WTC11 (cell line): ENCODE results near the gene RCL1.

Experiments used
- CREB1 ChIP-seq: sonication (generic); formaldehyde crosslinking; IDR thresholded peaks from 2 replicates; pipeline ENCODE4 v1.8.0; 2023; ENCODE audit warnings: mild to moderate bottlenecking, missing genetic modification reagents
- CREM ChIP-seq: sonication (generic); formaldehyde crosslinking; IDR thresholded peaks from 2 replicates; pipeline ENCODE4 v1.8.1; 2022; ENCODE audit warnings: mild to moderate bottlenecking, missing genetic modification reagents, moderate library complexity
- MXD4 ChIP-seq: fragments of 250-450 bp; sonication (Bioruptor Pico); IDR thresholded peaks from 2 replicates; pipeline ENCODE4 v1.8.0; 2021; ENCODE audit warnings: mild to moderate bottlenecking, moderate library complexity, borderline replicate concordance
- NFYB ChIP-seq: sonication (generic); formaldehyde crosslinking; conservative IDR thresholded peaks from 2 replicates; pipeline ENCODE4 v1.8.0; 2022; ENCODE audit warnings: low read depth, missing genetic modification reagents
- NR3C1 ChIP-seq: sonication (generic); formaldehyde crosslinking; conservative IDR thresholded peaks from 2 replicates; pipeline ENCODE4 v1.8.1; 2023; ENCODE audit warnings: low read depth, mild to moderate bottlenecking, missing genetic modification reagents
- TF ChIP-seq, protein P1 (sequence below): fragments of 200-600 bp; IDR thresholded peaks from 2 replicates; pipeline ENCODE4 v1.8.0; 2022; ENCODE audit warnings: antibody characterized with exemption
- TF ChIP-seq, protein P2 (sequence below): sonication (generic); formaldehyde crosslinking; IDR thresholded peaks from 2 replicates; pipeline ENCODE4 v1.8.1; 2023; ENCODE audit warnings: mild to moderate bottlenecking, missing genetic modification reagents
- TF ChIP-seq, protein P3 (sequence below): sonication (generic); formaldehyde crosslinking; IDR thresholded peaks from 2 replicates; pipeline ENCODE4 v1.8.0; 2022; ENCODE audit warnings: mild to moderate bottlenecking, missing genetic modification reagents

DNA sequence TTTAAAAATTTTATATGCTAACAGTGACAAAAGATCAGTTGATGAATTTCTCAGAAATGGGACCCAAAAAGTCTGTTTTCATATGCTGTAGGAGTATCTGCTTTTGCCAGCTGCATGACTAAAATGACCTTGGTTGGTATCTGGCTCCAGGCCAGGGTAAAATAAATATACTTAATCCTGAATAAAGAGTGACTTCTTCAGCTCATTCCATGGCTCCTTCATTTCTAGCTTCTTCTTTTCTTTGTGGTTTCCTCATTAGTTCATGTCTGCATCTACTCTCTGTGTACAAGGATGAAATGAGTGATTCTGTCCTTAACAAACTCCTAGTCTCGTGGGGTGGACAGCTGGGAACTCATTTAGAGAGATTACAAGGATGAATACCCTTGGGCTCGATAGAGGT, 36.0 kb downstream of the RCL1 start:
- no peak for TF ChIP-seq CREM (CRISPR knock-in tag)
- TF ChIP-seq NR3C1 (CRISPR knock-in tag), result no peak
- TF ChIP-seq, protein P1, sequence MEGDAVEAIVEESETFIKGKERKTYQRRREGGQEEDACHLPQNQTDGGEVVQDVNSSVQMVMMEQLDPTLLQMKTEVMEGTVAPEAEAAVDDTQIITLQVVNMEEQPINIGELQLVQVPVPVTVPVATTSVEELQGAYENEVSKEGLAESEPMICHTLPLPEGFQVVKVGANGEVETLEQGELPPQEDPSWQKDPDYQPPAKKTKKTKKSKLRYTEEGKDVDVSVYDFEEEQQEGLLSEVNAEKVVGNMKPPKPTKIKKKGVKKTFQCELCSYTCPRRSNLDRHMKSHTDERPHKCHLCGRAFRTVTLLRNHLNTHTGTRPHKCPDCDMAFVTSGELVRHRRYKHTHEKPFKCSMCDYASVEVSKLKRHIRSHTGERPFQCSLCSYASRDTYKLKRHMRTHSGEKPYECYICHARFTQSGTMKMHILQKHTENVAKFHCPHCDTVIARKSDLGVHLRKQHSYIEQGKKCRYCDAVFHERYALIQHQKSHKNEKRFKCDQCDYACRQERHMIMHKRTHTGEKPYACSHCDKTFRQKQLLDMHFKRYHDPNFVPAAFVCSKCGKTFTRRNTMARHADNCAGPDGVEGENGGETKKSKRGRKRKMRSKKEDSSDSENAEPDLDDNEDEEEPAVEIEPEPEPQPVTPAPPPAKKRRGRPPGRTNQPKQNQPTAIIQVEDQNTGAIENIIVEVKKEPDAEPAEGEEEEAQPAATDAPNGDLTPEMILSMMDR, result no peak
- TF ChIP-seq NFYB (CRISPR knock-in tag), result no peak
- TF ChIP-seq CREB1, result no peak
- TF ChIP-seq, protein P2, sequence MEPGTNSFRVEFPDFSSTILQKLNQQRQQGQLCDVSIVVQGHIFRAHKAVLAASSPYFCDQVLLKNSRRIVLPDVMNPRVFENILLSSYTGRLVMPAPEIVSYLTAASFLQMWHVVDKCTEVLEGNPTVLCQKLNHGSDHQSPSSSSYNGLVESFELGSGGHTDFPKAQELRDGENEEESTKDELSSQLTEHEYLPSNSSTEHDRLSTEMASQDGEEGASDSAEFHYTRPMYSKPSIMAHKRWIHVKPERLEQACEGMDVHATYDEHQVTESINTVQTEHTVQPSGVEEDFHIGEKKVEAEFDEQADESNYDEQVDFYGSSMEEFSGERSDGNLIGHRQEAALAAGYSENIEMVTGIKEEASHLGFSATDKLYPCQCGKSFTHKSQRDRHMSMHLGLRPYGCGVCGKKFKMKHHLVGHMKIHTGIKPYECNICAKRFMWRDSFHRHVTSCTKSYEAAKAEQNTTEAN (CRISPR knock-in tag), result no peak
- TF ChIP-seq, protein P3, sequence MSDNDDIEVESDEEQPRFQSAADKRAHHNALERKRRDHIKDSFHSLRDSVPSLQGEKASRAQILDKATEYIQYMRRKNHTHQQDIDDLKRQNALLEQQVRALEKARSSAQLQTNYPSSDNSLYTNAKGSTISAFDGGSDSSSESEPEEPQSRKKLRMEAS (CRISPR knock-in tag), result no peak
- no peak for TF ChIP-seq MXD4
